Measurements from ENCODE around the gene OGFOD3. TPM values are rescaled to one million over a fixed set of nuclear protein-coding genes. Genes with fewer than 3 reads are reported as not detected.
"Not testable (repeated sequence)": the region's sequence is repeated elsewhere in the genome, so short reads cannot be mapped to it uniquely, and the experiment has no call there.

OGFOD3 gene
- polyA plus RNA-seq, 1 donor: 21.5 TPM

GRCh38 chr17:82386881-82387704, 31.3 kb downstream of the OGFOD3 start:
- no peak for DNase-seq

GRCh38 chr17:82386255-82386831, 32.0 kb downstream of the OGFOD3 start:
- DNase-seq: no peak

GRCh38 chr17:82385559-82386254, 32.7 kb downstream of the OGFOD3 start:
- peak; percentile 86 for DNase-seq

GRCh38 chr17:82384730-82385481, 33.5 kb downstream of the OGFOD3 start:
- DNase-seq: peak; percentile 79

- no peak for DNase-seq
These were observed 34.2 kb downstream of the OGFOD3 start for GRCh38 chr17:82384051-82384729.

GRCh38 chr17:82383411-82383810, 35.0 kb downstream of the OGFOD3 start:
- DNase-seq: no peak

- no peak for DNase-seq
These were observed 35.5 kb downstream of the OGFOD3 start for GRCh38 chr17:82382933-82383255.

- not testable (repeated sequence) for DNase-seq
These were observed 36.0 kb downstream of the OGFOD3 start for GRCh38 chr17:82382220-82382932.

- DNase-seq: not testable (repeated sequence)
These were observed 36.7 kb downstream of the OGFOD3 start for GRCh38 chr17:82381703-82382009.

- DNase-seq: peak; percentile 83
These were observed 37.3 kb downstream of the OGFOD3 start for GRCh38 chr17:82380860-82381702.

- no peak for DNase-seq
These were observed 39.7 kb downstream of the OGFOD3 start for GRCh38 chr17:82378741-82379021.

GRCh38 chr17:82377924-82378740, 40.3 kb downstream of the OGFOD3 start:
- DNase-seq: no peak

GRCh38 chr17:82377294-82377693, 41.1 kb downstream of the OGFOD3 start:
- not testable (repeated sequence) for DNase-seq

GRCh38 chr17:82376042-82376730, 42.2 kb downstream of the OGFOD3 start:
- no peak for DNase-seq

GRCh38 chr17:82375359-82376041, 42.9 kb downstream of the OGFOD3 start:
- DNase-seq: no peak

GRCh38 chr17:82374626-82375331, 43.6 kb downstream of the OGFOD3 start:
- DNase-seq: no peak

- no peak for DNase-seq
These were observed 44.4 kb downstream of the OGFOD3 start for GRCh38 chr17:82373731-82374625.

Measured in hindlimb muscle (tissue), 1 donor.